OCI-LY7 (cell line): Measurements from ENCODE around the gene HSD17B2. TPM values are rescaled to one million over a fixed set of nuclear protein-coding genes. Genes with fewer than 3 reads are reported as not detected.

Experiments
- BruUV-seq: library from RNA; stranded (reverse); fragments of 400-500 nt; replicated peaks from 2 replicates; lab custom pipeline; 2021; lab: Mats Ljungman, UMichigan
- CTCF ChIA-PET: fragments of 300-600 bp; sonication (Branson Sonifier 250); formaldehyde crosslinking; loops from one replicate; lab custom pipeline; 2022; ENCODE audit warnings: antibody characterized with exemption; ENCODE audit not compliant: unreplicated experiment; lab: Charles Lee
- POLR2A ChIA-PET: fragments of 300-600 bp; sonication (Branson Sonifier 250); formaldehyde crosslinking; loops from one replicate; lab custom pipeline; 2022; ENCODE audit warnings: antibody characterized with exemption; lab: Charles Lee
- DNase-seq: peaks from one replicate; pipeline ENCODE4 v3.0.0-alpha.2; 2015; ENCODE audit warnings: low spot score
- H2AFZ ChIP-seq: fragments of 200-600 bp; sonication (generic), shearing (Covaris generic); 2 replicates; pipeline ENCODE4 v1.6.1; 2014; ENCODE audit warnings: mild to moderate bottlenecking, antibody characterized with exemption, low read length, moderate library complexity
- H3K27ac ChIP-seq: fragments of 200-600 bp; sonication (generic); 2 replicates; pipeline ENCODE4 v1.5.1; 2014; ENCODE audit warnings: mixed run types, low read depth, mild to moderate bottlenecking, moderate library complexity, low read length, inconsistent platforms; ENCODE audit not compliant: poor library complexity, severe bottlenecking
- H3K36me3 ChIP-seq: fragments of 200-600 bp; sonication (generic); 2 replicates; pipeline ENCODE4 v1.6.1; 2014; ENCODE audit warnings: mild to moderate bottlenecking, antibody characterized with exemption, low read length, moderate library complexity, mixed read lengths; ENCODE audit not compliant: insufficient read depth
- H3K4me1 ChIP-seq: fragments of 200-600 bp; sonication (generic); 2 replicates; pipeline ENCODE4 v1.5.1; 2014; ENCODE audit warnings: mild to moderate bottlenecking, low read length; ENCODE audit not compliant: insufficient read depth, poor library complexity, severe bottlenecking
- H3K4me2 ChIP-seq: fragments of 200-600 bp; sonication (generic); 2 replicates; pipeline ENCODE4 v1.6.1; 2014; ENCODE audit warnings: mild to moderate bottlenecking, low read length
- H3K4me3 ChIP-seq: fragments of 200-600 bp; sonication (generic); 2 replicates; pipeline ENCODE4 v1.5.1; 2014; ENCODE audit warnings: mild to moderate bottlenecking, low read depth, low read length; ENCODE audit not compliant: poor library complexity, severe bottlenecking
- H3K79me2 ChIP-seq: fragments of 200-600 bp; sonication (generic); 2 replicates; pipeline ENCODE4 v1.6.1; 2016; ENCODE audit warnings: low read depth, mild to moderate bottlenecking, low read length, moderate library complexity, mixed read lengths; ENCODE audit not compliant: insufficient read depth
- H3K9me2 ChIP-seq: fragments of 200-600 bp; sonication (generic); 2 replicates; pipeline ENCODE4 v1.6.1; 2016; ENCODE audit warnings: mild to moderate bottlenecking, low read length, mixed read lengths; ENCODE audit not compliant: insufficient read depth
- H3K9me3 ChIP-seq: fragments of 200-600 bp; sonication (generic); 2 replicates; pipeline ENCODE4 v1.6.1; 2014; ENCODE audit warnings: mild to moderate bottlenecking, mixed run types, low read length, mixed read lengths
- H4K20me1 ChIP-seq: fragments of 200-600 bp; sonication (generic); 2 replicates; pipeline ENCODE4 v1.6.1; 2014; ENCODE audit warnings: mild to moderate bottlenecking, antibody characterized with exemption, low read length, moderate library complexity, mixed read lengths; ENCODE audit not compliant: insufficient read depth
- EZH2phosphoT487 ChIP-seq: fragments of 200-600 bp; sonication (generic); IDR thresholded peaks from 2 replicates; pipeline ENCODE4 v1.6.1; 2018; ENCODE audit warnings: low read depth, borderline replicate concordance, mild to moderate bottlenecking, mixed run types, antibody characterized with exemption, low read length, moderate library complexity, mixed read lengths
- intact Hi-C: fragments of 100-400 bp; cut with micrococcal nuclease; formaldehyde crosslinking; loops from one replicate; pipeline ENCODE4 v1.10.0; 2022; ENCODE audit not compliant: unreplicated experiment
- total RNA-seq, 2 experiments: library from RNA; depleted of rRNA in 1 of 2; stranded (reverse); fragments of >200 nt in 1 of 2; shearing (Covaris generic) in 1 of 2; gene quantifications; 2 replicates each; pipeline ENCODE4 v1.2.3, GENCODE V29; 2014 to 2022
- TF ChIP-seq, protein P1 (sequence below): fragments of 200-600 bp; sonication (generic); conservative IDR thresholded peaks from 2 replicates; pipeline ENCODE4 v1.5.1; 2014; ENCODE audit warnings: mild to moderate bottlenecking, antibody characterized with exemption, low read length, moderate library complexity, mixed read lengths

HSD17B2 gene
- total RNA-seq, 2 experiments from 2014 or later = not detected

DNA sequence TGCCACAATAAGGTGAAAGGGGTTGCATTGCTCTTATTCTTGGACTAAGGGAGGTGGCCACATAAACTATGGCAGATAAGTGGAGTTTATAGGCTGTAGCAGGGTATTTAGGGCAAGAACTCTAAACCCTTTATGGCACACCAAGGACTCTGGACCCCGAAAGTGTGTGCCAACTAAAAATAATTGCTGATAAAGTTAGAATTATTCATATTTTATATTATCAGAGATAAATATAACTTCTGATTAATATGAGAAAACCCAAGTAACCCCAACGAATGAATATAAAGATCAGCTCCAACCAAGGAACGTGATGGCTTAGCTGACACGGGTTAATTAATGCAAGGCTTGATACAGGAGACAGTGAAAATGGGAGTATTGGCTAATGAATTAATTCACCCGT lies 15.0 kb upstream of the HSD17B2 start:
- Histone ChIP-seq H3K9me3 (no peaks in the 10 kb centered on the region), H3K4me3 (no peak overlapping the region), H3K79me2 (no peaks in the 10 kb centered on the region), H3K27ac (no peak overlapping the region), H3K4me1 (no peaks in the 10 kb centered on the region), H3K9me2 (no peaks in the 10 kb centered on the region), H3K36me3 (no peaks in the 10 kb centered on the region), H4K20me1 (no peaks in the 10 kb centered on the region), H3K4me2 (no peak overlapping the region), H2AFZ (no peak overlapping the region)
- POLR2A ChIA-PET = no interaction called here
- CTCF ChIA-PET = no interaction called here
- intact Hi-C loops = no loop called here
- DNase-seq = no peak
- no peak for TF ChIP-seq EZH2phosphoT487
- TF ChIP-seq, protein P1, sequence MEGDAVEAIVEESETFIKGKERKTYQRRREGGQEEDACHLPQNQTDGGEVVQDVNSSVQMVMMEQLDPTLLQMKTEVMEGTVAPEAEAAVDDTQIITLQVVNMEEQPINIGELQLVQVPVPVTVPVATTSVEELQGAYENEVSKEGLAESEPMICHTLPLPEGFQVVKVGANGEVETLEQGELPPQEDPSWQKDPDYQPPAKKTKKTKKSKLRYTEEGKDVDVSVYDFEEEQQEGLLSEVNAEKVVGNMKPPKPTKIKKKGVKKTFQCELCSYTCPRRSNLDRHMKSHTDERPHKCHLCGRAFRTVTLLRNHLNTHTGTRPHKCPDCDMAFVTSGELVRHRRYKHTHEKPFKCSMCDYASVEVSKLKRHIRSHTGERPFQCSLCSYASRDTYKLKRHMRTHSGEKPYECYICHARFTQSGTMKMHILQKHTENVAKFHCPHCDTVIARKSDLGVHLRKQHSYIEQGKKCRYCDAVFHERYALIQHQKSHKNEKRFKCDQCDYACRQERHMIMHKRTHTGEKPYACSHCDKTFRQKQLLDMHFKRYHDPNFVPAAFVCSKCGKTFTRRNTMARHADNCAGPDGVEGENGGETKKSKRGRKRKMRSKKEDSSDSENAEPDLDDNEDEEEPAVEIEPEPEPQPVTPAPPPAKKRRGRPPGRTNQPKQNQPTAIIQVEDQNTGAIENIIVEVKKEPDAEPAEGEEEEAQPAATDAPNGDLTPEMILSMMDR = no peak
- BruUV-seq = no TSS peak

GRCh38 chr16:82023206-82023605 lies 11.8 kb upstream of the HSD17B2 start:
- Histone ChIP-seq H2AFZ (no peak overlapping the region), H3K27ac (no peak overlapping the region), H3K36me3 (no peaks in the 10 kb centered on the region), H3K4me2 (no peak overlapping the region), H3K4me3 (no peak overlapping the region), H3K9me3 (no peaks in the 10 kb centered on the region), H3K79me2 (no peaks in the 10 kb centered on the region), H3K4me1 (no peaks in the 10 kb centered on the region), H4K20me1 (no peaks in the 10 kb centered on the region), H3K9me2 (no peaks in the 10 kb centered on the region)
- intact Hi-C loops = no loop called here
- TF ChIP-seq, protein P1 = no peak
- no peak for TF ChIP-seq EZH2phosphoT487
- CTCF ChIA-PET = no interaction called here
- no peak for DNase-seq
- POLR2A ChIA-PET = no interaction called here
- BruUV-seq = no TSS peak

DNA sequence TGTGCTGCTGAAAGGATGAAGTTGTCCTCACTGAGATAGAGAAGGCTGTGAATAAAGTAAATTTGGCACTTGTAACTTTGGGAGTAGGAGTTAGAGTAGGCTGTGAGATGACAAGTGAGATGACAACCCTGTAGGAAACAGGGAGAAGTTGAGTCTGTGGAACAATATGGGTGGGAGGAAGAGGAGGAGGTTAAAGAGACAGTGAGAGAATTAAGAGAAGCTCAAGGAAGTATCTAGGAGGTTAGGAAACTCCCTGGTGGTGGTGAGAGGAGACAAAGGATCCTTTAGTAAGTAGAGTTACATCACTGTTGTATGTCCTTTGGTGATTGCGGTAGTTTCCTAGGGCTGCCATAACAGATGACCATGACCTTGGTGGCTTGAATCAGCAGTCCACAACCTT lies 10.7 kb upstream of the HSD17B2 start:
- no peaks in the 10 kb centered on the region for H3K9me3 ChIP-seq

More for the DNA sequence above, 10.7 kb upstream of the HSD17B2 start:
- Histone ChIP-seq H3K9me2 (no peaks in the 10 kb centered on the region), H2AFZ (no peak overlapping the region), H3K79me2 (no peaks in the 10 kb centered on the region), H3K4me2 (no peak overlapping the region), H3K36me3 (no peaks in the 10 kb centered on the region), H4K20me1 (no peaks in the 10 kb centered on the region), H3K27ac (no peak overlapping the region), H3K4me1 (no peaks in the 10 kb centered on the region), H3K4me3 (no peak overlapping the region)
- TF ChIP-seq, protein P1 = no peak
- no peak for TF ChIP-seq EZH2phosphoT487
- DNase-seq = no peak
- CTCF ChIA-PET = no interaction called here
- no TSS peak for BruUV-seq
- POLR2A ChIA-PET = no interaction called here
- intact Hi-C loops = no loop called here
